Fibroblast of skin of right quadriceps (primary cell): ENCODE results near the gene ACAP2.

ENCODE experiments used
- DNase-seq: peaks from one replicate; pipeline ENCODE4 v3.0.0-alpha.2; 2013

The ACAP2 gene

DNA sequence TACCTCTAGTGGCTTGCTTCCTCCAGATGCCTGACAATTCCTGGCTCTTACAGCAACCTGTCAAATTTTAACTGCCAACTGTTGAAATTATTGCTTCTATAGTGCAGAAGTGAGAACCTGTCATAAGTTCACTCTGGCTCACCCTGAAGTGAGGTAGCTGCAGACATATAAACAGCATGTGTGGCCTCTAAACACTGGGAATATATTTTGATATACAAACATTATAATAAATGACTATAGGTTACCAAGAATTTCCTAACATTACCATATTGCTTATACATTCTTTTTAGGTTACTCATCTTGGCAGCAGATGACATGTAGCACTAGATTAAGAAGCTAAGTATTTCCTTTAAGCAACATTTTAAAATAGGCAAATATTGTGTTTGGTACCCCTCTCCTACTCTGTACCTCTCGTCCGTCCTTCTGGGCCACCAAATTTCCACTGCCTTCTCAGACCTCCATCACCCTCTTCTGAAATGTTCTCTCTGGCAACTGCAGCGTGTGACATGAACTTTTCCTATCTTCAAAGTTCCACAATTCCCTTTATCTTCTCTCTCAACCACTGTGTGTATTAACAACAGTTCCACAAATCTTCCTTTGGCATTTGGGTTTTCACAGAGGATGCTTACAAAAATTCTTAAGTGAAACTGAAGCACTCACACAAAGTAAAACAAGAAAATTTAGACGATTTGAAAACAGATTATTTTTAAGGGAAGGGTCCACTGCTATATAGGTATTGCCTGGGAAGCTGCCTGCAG, 156.5 kb downstream of the ACAP2 start:
- peak; percentile 78 for DNase-seq

DNA sequence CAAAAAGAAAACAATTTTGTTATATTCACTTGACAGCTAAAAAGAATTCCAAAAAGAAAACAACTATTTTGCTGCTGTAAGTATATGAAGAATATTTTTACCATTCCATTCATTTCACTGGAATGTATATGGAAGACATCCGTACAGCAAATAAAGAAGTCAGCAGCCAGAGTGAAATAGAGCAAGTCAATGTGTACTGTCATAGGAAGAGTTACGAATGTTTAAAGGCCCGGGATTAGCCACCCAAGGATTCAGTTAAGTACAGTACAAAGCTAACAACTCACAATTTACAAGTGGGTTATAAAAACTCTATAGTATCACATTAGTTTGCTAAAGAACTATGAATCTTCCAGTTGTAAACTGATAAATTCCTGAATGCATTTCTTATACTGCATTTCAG, 157.4 kb downstream of the ACAP2 start:
- DNase-seq, result no peak

DNA sequence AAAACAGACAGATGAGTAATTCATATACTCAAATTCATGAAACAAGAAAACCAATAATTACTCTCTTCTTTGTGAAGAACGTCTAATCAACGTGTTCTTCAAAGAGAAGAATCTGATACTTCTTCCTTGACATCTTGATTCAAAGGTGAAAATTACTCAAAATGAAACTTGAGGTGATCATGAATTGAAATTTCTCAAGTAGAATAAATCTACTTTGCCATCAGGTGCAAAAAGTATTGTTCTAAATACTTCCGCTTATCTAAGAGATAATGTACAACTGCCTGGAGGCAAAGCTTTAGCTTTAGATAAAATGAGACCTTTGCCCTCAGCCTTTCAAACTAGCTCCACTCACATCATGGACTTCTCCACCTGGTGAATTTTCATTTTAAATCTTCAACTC, 158.0 kb downstream of the ACAP2 start:
- no peak for DNase-seq

DNA sequence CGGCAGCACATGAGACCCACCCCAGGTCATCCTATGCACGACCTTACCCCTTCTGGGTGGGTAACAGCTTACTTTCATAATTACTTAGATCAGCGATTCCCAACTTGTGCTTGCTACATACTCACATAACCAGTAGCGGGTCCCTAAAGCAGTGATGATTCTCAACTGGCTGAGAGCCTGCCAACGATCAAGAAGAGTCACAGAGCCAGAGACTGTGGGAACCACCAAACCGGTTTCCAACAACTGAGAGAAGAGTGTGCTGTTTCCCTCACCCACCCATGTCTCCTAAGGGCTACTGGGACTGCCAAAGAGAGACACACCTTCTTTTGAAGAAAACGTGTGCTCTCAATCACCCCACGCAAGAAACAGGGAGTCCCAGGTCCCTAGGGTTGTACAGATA, 159.9 kb downstream of the ACAP2 start:
- DNase-seq, result no peak

DNA sequence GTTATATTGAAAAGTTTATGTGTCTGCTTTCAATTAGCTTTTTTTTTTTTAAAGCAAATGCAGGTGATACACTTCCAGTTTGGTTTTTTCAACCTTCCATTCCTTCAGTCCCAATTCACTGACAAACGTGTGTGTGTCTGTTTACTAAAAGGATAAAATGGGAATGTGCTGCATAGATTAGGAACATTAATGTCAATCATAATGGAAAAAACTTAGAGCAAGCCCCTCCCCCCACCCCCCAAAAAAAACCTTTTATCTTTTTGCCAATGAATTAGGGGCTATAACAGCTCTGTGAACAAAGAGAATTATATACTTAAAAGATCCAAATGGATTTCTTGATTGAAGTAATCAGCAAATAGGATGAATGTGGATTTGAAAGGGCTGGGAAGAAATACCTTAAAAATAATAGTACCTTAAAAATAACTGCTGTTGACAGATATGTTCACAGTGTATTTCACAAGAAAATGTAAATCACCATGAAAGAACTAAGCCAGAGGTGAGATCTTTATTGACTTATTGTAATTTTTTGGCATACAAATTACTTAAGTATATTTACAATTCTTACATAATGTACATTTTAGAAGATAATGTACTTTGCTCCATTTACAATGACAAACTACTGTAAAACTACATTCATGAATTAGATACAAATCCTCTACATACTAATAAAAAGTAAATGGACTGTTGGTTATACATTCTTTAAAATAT, 168.4 kb downstream of the ACAP2 start:
- no peak for DNase-seq

DNA sequence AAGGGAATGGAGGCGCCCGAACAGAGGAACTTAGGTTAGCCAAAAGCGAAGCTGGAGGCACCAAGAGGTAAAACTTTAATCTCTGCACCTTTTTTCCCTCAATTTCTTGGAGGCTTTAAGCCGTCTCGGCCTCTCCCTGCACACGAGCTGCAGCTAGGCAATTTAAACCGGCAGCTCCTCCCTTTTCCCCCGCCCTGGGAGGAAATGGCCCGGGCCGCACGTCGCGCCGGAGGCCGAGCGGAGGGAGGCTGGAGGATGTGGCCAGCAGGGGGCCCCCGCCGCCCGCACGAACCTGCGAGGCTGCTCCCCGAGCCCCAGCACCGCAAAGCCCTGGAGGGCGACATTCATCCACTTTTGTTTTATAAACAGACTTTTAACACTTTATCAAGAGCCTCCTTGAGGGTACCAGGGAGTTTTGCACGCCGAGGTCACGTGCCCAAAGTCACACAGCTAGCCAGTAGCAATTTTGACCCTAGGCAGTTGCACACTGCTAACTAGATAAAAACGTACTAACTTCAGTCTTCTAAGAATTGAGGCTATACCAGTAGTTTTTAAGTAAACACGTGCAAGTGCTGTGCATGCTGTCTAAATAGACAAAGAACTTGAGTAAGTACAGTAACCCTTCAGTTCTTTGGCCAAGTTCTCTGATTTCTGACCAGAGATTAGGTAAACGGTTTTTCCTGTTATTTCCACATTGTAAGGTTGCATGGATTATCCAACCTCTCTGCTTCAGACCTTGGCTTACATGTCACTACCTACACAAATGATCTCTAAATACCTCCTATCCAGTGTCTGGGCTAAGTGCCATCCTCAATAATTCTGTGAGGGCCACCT, 171.2 kb downstream of the ACAP2 start:
- DNase-seq, result peak; percentile 86

DNA sequence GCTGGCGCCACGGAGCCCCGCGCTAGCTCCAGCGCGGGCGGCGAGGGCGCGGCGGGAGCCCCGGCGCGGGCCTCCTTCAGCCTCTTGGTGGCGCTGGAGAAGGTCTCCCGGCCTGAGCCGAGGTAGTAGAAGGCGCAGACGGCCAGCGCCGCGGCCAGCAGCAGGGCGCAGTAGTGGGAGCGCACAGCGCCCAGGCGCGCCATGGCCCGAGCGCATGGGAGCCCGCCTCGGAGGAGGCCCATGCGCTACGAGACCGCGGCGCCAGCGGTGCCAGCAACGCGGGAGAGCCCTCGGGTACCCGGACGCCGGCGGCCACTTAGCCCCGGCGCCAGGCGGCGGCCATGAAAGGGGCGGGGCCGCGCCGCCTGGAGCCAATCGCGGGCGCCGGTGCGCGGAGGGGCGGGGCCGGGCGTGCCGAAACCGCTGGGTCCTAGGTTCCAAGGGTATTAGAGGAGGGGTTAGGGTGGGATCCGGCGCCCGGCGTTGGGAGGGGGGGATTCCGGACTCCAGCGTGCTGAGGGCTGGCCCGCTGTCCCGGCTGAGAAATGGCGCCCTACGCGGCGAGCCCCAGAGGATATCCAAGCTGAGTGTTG, 171.9 kb downstream of the ACAP2 start, which contains the start of gene XXYLT1:
TSS of gene XXYLT1 (minus strand) at position 343 of the 593 bp plus-strand sequence. CDS start at position 242, 101 bp downstream.
- peak; percentile 90 for DNase-seq

DNA sequence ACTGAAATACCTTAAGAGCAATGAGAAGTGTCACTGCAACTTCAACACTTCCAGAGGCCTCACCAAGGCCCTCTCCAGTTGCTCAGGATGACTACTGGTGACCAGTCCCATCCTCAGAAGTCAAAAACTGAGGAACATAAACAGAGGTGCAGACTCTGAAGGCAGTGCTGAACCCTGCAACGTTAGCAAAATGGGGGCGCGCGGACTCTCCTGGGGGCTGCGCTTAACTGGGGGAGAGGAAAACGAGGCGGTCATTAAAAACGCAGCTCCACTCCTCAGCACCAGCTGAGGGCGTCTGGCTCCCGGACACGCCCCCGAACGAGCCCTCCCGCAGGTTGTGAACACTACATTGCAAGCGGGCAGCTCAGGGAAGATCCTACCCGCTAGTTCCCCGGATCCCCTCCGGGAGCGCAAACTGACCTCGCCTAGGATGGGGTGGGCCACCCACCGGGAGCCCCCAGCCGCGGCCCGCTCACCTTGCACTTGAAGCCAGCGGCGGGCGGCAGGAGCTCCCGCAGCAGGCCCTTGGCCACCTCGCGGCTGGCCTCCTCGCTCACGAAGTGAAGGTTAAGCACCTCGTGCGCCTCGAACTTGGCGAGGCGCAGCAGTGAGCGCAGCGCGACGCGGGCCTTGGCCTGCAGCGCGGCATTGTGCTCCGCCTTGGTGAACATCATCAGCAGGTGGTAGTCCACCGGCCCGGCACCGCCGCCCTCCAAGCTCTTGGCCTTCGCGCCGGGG, 172.6 kb downstream of the ACAP2 start:
- DNase-seq, result peak; percentile 40

DNA sequence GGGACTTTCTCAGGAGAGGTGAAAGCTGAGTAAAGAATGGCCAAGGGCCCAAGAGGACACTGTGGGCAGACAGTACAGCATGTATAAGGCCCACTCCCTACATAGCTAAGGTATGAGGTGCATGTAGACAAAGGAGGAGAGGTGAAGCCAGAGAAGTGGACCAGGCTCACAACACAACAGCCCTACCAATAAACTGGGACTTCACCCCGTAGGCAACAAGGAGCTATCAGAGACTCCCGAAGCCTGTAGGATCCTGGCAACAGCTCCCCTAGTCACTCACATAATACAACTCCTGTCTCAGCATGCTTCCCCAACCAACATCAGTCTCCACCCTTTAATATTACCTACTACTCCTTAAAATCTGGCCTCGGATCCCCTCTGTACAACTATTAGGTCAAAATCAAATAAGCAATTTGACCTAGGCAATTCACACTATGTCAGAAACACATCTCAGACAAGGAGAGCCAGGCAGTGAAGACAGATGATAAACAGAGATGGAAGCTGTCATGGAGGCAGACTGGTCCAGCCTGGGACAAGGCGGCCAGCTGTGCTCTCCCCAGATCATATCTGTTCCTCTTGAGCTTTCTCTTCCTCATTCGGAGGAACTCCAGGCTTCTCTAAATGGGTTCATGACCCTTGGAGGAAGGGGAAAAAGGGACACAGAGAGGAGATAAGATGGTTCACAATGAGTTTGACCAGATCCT, 173.3 kb downstream of the ACAP2 start:
- no peak for DNase-seq

DNA sequence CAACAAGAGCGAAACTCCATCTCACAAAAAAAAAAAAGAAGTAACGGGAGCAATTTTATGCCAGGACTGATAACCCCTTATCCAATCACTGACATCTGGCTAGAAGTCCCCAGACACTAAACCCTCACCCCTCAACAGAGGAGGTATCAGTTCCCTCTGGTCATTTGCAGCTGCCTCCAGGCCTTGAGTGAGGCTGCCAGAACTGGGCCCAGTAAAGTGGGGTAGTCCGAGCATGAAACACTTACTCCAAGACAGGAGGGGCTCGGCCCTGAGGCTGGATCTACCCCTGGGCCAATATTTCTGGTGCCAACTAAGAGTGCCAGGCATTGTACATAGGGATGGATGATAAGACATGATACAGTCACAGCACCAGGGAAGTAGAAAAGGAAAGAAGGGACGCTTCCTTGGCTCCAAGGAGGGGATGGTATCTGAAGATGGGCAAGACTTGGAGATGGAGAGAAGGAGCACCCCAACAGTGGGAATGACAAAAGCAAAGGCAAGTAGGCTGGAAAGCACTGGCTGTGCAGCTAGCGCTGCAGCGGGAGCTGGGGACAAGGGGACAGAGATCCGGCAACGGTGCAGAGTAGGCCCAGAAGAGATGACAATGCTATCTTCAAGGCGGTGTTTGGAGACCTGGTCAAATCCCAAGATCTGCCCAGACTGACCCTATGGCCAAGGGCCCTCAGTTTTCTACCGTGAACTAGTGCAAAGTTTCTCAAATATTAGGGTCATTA, 174.1 kb downstream of the ACAP2 start:
- no peak for DNase-seq

DNA sequence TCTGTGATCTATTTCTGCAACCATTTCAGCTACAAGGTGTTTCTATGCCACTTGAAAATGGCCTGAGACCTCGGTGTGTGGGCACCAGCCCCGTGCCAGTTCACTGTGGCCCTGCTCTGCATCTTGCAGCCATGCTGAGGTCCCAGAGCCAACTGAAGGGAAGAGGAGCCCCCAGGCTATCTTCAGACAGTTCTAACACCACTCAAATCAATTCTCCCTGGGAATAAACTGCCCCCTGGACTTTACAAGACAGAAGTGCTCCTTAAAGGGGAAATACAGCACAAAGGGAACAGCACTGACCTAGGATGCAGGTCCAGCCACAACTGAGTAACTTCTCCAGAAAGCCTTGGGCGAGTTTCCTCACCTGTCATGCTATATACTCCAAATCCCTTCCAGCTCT, 175.7 kb downstream of the ACAP2 start:
- no peak for DNase-seq

DNA sequence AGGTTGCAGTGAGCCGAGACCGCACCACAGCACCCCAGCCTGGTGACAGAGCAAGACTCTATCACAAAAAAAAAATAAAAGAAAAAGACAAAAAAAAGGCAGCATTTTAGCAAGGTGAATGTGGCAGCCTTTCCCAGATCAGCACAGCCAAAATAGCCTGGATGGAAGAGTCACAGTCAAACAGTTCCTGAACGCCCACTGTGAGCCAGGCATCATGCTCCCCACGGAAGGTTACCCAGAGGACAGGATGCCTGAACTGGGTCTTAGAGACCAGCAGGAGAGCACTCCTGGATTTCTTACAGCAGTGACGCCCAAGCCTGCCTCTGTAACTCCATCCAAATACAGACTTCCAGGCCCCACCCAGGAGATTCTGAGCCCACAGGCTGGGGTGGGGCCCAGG, 176.4 kb downstream of the ACAP2 start:
- DNase-seq, result no peak

DNA sequence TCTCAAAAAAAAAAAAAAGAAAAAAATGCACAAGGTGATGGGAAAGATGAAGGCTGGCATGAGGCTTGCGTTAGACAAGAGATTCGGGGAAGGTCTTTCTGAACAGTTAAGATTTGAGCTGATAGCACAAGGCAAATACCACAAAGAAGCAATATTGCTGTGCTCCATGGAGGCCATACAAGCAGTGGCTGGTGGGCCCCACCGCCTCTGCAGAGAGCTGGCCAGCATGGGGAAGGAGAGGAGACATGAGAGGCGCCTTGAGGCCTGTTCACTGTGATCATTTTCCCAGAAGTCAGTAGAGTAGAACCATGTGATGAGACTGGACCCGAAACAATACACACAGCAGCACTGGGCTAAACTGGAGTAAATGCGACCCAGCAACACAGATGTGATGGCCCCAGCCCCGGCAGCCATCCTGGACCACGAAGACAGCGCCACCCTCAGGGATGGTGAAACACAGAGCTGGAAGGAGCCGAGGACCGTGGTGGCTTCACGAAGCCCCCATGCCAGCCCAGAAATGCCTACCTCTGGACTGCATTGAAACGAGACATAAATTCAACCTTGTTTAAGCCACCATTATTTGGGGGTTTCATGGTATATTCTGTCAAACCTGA, 177.3 kb downstream of the ACAP2 start:
- no peak for DNase-seq

DNA sequence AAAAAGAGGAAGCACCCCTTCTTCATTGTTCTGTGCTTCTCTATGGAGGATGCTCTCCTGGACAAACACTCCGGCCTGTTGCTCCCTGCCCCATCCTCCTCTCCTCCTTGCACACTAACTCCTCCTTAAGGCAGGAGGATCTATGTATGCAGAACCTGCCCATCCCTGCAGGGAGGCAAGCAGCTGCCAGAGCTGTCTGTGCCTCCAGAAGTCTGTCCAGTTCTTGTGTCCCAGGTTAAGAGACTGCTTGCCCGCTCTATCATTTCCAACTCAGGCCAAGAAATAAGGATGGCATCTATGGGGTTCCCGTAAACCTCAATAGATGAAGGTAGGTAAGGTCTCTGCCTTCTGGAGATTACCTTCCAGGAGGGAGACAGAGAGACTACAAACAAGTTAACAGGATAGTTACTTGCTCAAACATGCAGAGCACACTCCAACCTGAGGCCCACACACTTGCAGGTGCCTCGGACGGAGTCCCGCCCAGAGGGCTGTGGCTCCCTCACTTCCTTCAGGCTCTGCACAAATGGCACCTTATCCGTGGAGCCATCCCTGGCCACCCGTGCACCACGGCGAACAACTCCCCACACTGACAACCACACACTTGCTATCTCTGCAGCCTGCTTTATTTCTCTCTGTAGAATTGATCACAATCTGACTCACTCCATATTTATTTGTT, 178.8 kb downstream of the ACAP2 start:
- DNase-seq, result no peak

DNA sequence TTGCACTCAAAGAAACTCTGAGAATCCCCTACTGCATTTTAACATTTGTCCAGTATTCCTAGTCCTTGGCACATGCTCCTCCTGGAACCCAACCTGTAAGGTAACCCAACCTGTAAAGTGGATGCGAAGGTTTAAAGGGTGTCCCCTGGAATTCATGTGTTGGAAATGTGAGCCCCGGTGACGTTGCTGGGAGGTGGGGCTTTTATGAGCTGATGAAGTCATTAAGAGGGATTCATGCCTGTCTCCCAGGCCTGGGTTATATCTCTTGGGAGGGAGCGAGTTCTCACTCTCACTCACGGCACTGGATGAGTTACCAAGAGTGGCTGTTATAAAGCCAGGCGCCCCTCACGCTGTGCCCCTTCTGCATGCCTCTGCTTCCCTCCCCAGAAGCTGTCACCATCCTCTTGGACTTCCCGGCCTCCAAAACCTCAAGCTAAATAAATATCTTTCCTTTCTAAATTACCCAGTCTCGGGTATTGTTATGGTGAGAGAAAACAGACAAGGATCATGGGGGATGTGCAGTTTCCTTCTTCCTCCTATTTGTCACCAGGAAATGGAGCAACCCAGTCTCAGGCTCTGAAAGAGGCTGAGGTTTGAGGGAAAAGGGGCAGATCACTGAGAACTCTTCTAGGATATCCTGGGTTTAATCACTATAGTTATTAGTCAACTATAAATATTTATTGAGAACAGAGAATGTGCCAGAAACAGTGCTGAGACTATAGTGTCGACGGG, 179.5 kb downstream of the ACAP2 start:
- DNase-seq, result peak; percentile 38

DNA sequence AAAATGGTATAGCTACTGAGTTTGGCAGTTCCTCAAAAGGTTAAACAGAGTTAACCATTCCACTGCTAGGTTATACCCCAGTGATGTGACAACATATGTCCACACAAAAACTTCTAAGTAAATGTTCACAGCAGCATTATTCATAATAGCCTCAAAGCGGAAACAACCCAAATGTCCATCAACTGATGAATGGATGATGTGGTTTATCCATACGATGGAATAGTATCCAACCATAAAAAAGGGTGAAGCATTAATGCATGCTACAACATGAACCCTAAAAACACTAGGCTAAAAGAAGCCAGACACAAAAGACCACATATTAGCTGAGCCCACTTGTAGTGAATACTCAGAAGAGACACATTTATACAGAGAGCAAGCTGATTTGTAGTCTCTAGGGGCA, 180.9 kb downstream of the ACAP2 start:
- DNase-seq, result no peak

DNA sequence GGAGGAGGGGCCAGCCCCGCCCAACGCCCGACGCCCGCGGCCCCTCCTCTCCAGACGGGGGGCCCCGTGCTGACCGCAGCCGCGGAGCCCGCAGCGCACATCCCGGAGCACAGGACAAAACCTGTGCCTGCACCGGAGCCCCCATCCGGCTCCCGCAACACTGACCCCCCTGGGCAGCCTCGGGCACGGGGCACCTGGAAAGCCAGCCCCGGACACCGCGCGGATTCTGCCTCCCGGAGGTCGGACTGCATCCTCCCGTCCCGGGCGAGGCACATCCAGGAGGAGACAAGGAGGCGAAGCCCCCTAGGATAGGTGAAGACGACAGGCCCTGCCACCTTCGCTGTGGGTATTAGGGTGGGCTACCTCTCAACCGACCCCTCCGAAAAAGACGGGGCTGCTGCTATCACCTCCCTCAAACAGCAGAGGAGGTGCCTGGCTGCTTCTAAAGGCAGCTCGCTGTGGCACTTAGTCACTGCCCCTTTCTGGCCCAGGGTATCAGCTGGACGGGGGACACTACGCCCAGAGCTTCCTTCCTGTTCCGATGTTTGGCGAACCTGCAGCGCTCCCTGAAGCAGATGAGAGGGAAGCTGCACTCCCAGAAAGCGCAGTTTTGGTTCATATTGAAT, 182.4 kb downstream of the ACAP2 start:
- DNase-seq, result no peak

DNA sequence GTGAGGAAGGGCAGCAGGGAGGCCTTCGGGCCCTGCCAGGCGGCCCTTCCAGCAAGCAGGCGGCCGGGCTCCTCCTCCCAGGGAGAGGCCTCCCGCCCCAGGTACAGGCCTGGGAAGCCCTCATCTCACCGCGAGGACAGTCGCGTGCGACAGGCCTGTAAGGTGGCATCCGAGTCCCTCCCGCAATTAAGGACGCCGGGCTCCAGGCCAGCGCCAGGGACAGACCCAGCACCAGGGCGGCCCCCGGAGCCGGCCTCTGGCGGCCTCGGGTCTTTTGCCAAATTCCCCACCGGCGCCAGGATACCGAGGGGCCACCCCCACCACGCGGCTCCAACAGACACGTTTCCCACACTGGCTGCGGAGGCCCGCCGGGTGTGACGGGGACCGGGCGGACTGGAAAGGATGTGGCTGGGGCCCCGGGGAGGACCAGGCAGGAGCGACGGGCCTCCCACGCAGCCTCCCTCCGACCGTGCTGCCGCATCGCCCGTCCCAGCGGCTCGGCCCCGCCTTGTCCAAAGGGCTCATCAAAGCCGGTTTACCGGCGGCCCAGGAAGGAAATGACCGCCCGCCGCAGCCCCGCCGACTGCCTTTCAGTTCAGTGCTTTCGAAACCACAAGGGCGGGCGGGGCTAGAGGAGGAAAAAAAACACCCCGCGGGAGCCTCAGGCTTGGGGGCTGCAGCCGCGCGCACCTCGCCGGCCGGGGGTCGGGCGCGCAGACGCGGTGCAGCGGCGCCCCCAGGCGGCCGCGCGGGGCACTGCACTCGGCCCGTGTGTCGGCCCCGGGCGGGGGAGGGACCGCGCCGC, 183.1 kb downstream of the ACAP2 start:
- DNase-seq, result peak; percentile 95
